CD1c-positive myeloid dendritic cell (primary cell): ENCODE results near the gene SUCNR1.
"Not testable (repeated sequence)": the region's sequence is repeated elsewhere in the genome, so short reads cannot be mapped to it uniquely, and the experiment has no call there.

ENCODE experiments used
- DNase-seq: peaks from one replicate; pipeline ENCODE4 v3.0.0-alpha.2; 2016; ENCODE audit errors: extremely low spot score

SUCNR1 gene

GRCh38 chr3:151900884-151901643 is 27.6 kb downstream of the SUCNR1 start:
- DNase-seq = no peak

GRCh38 chr3:151901644-151902285 is 28.3 kb downstream of the SUCNR1 start:
- peak; percentile 53 for DNase-seq

- DNase-seq = no peak
Observed at GRCh38 chr3:151903501-151903991, 30.1 kb downstream of the SUCNR1 start.

- DNase-seq = no peak
Observed at GRCh38 chr3:151905647-151906046, 32.2 kb downstream of the SUCNR1 start.

GRCh38 chr3:151906751-151907150 is 33.3 kb downstream of the SUCNR1 start:
- no peak for DNase-seq

- DNase-seq = no peak
Observed at GRCh38 chr3:151908399-151908798, 35.0 kb downstream of the SUCNR1 start.

- DNase-seq = no peak
Observed at GRCh38 chr3:151909681-151910405, 36.4 kb downstream of the SUCNR1 start.

GRCh38 chr3:151911462-151911861 is 38.0 kb downstream of the SUCNR1 start:
- no peak for DNase-seq

- DNase-seq = no peak
Observed at GRCh38 chr3:151912028-151912427, 38.6 kb downstream of the SUCNR1 start.

GRCh38 chr3:151916781-151917180 is 43.3 kb downstream of the SUCNR1 start:
- DNase-seq = no peak

- peak; percentile 64 for DNase-seq
Observed at GRCh38 chr3:151918253-151919029, 45.0 kb downstream of the SUCNR1 start.

- DNase-seq = no peak
Observed at GRCh38 chr3:151919030-151919328, 45.5 kb downstream of the SUCNR1 start.

GRCh38 chr3:151919446-151919845 is 46.0 kb downstream of the SUCNR1 start:
- DNase-seq = no peak

- no peak for DNase-seq
Observed at GRCh38 chr3:151923901-151924300, 50.5 kb downstream of the SUCNR1 start.

GRCh38 chr3:151924753-151925152 is 51.3 kb downstream of the SUCNR1 start:
- DNase-seq = no peak

- DNase-seq = no peak
Observed at GRCh38 chr3:151925419-151925818, 52.0 kb downstream of the SUCNR1 start.

- no peak for DNase-seq
Observed at GRCh38 chr3:151925876-151926275, 52.4 kb downstream of the SUCNR1 start.

- DNase-seq = no peak
Observed at GRCh38 chr3:151926956-151927355, 53.5 kb downstream of the SUCNR1 start.

- DNase-seq = not testable (repeated sequence)
Observed at GRCh38 chr3:151927915-151928525, 54.6 kb downstream of the SUCNR1 start.

- DNase-seq = no peak
Observed at GRCh38 chr3:151931171-151931570, 57.7 kb downstream of the SUCNR1 start.

GRCh38 chr3:151933234-151933853 is 59.9 kb downstream of the SUCNR1 start:
- no peak for DNase-seq
